Epidermal melanocyte (primary cell): ENCODE results near the gene ITGA2.
"Not testable (repeated sequence)": the region's sequence is repeated elsewhere in the genome, so short reads cannot be mapped to it uniquely, and the experiment has no call there.

ENCODE experiments used
- DNase-seq: peaks from one replicate; pipeline ENCODE4 v3.0.0; 2011; ENCODE audit warnings: low spot score; ENCODE audit not compliant: insufficient read length

ITGA2 gene

GRCh38 chr5:53095931-53096525, 106.9 kb downstream of the ITGA2 start:
- DNase-seq = peak; percentile 30

- peak; percentile 31 for DNase-seq
Observed at GRCh38 chr5:53099546-53099945, 110.4 kb downstream of the ITGA2 start.

GRCh38 chr5:53100606-53101005, 111.5 kb downstream of the ITGA2 start:
- DNase-seq = no peak

- DNase-seq = no peak
Observed at GRCh38 chr5:53105611-53106300, 116.6 kb downstream of the ITGA2 start.

GRCh38 chr5:53109056-53109442, 119.9 kb downstream of the ITGA2 start:
- no peak for DNase-seq

GRCh38 chr5:53109443-53110127, 120.4 kb downstream of the ITGA2 start, which contains the start of gene MOCS2:
TSS of gene MOCS2 (minus strand) at chr5:53109757. CDS start at chr5:53107174, 2,583 bp downstream.
- peak; percentile 91 for DNase-seq

GRCh38 chr5:53110156-53110555, 121.0 kb downstream of the ITGA2 start:
- DNase-seq = no peak

GRCh38 chr5:53111139-53111538, 122.0 kb downstream of the ITGA2 start:
- DNase-seq = no peak

GRCh38 chr5:53112307-53112706, 123.2 kb downstream of the ITGA2 start:
- DNase-seq = not testable (repeated sequence)

- DNase-seq = no peak
Observed at GRCh38 chr5:53112909-53113308, 123.8 kb downstream of the ITGA2 start.

GRCh38 chr5:53113947-53114346, 124.8 kb downstream of the ITGA2 start:
- no peak for DNase-seq

GRCh38 chr5:53114988-53115387, 125.8 kb downstream of the ITGA2 start:
- DNase-seq = no peak

- DNase-seq = no peak
Observed at GRCh38 chr5:53116597-53116996, 127.4 kb downstream of the ITGA2 start.

GRCh38 chr5:53118879-53119278, 129.7 kb downstream of the ITGA2 start:
- no peak for DNase-seq

GRCh38 chr5:53120165-53120564, 131.0 kb downstream of the ITGA2 start:
- DNase-seq = no peak

GRCh38 chr5:53123702-53124101, 134.6 kb downstream of the ITGA2 start:
- DNase-seq = no peak

- DNase-seq = no peak
Observed at GRCh38 chr5:53126521-53126920, 137.4 kb downstream of the ITGA2 start.

- DNase-seq = no peak
Observed at GRCh38 chr5:53127107-53127506, 138.0 kb downstream of the ITGA2 start.

- DNase-seq = no peak
Observed at GRCh38 chr5:53128481-53128880, 139.3 kb downstream of the ITGA2 start.

- no peak for DNase-seq
Observed at GRCh38 chr5:53130266-53130665, 141.1 kb downstream of the ITGA2 start.

GRCh38 chr5:53133020-53133419, 143.9 kb downstream of the ITGA2 start:
- DNase-seq = no peak
